Fibroblast of upper back skin (primary cell): ENCODE results near the gene CD6.

Experiments
- DNase-seq: peaks from one replicate; pipeline ENCODE4 v3.0.0-alpha.2; 2013

CD6 gene

GRCh38 chr11:61034704-61035525 lies 63.4 kb downstream of the CD6 start:
- no peak for DNase-seq

DNA sequence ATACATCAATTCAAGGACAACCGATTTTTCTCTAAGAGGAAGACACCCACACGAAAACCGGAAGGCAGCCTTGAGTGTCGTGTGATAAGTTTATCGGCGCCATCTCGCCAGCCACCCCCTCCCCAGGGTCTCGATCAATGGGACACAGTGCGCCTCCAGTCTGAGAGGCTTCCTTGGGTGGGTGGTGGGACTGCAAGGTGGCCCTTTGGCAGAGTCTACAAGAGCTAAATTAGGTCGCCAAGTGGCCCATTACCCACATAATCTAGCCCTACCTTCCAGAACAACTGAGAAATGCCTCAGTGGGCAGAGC lies 64.0 kb downstream of the CD6 start:
- no peak for DNase-seq

DNA sequence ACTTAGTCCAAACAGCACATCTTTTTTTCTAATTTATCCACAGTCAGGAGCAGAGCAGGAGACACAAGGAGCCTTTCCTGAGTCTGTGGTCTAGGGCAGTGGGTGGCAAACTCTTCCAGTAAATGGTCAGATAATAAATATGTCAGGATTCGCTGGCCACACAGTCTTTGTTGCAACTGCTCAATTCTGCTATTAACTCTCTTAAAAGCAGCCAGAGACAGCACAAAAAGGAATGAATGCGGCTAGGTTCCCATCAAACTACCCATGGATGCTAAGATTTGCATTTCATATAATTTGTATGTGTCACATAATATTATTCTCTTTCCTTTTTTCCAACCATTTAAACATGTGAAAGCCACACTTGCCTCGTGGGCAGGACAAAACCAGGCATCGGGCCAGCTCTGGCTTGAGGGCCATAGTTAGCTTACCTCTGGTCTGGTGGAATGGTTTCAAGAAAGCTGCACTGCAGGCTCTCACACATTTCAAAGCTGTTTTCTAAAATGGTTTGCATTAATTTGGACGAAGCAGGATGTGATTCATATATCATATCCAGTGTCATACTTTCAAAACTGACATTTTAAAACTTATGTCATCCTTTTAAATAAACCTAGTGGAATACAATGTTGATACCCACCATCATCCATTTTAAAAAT lies 66.1 kb downstream of the CD6 start:
- peak; percentile 44 for DNase-seq

DNA sequence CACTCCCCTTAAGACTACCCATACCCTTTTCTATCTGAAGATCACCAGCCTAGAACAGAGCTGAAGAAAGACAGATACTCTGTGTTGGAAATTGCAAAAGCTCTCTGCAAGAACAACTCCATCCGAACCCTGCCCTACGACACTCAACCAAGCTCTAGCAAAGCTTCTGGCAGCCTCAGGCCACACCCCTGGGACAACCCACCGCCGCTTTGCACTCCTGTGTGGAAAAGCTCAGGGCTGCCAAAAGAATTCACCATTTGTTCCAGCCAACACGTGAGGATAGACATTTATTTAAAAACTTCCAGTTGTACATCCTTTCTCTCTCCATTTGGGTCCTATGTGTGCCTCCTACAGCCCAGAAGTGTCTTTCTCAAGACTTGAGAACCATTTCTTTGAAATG lies 68.4 kb downstream of the CD6 start:
- DNase-seq: no peak

- peak; percentile 36 for DNase-seq
Measured at GRCh38 chr11:61041755-61042518, 70.5 kb downstream of the CD6 start.

- no peak for DNase-seq
Measured at GRCh38 chr11:61042537-61042936, 71.1 kb downstream of the CD6 start.

DNA sequence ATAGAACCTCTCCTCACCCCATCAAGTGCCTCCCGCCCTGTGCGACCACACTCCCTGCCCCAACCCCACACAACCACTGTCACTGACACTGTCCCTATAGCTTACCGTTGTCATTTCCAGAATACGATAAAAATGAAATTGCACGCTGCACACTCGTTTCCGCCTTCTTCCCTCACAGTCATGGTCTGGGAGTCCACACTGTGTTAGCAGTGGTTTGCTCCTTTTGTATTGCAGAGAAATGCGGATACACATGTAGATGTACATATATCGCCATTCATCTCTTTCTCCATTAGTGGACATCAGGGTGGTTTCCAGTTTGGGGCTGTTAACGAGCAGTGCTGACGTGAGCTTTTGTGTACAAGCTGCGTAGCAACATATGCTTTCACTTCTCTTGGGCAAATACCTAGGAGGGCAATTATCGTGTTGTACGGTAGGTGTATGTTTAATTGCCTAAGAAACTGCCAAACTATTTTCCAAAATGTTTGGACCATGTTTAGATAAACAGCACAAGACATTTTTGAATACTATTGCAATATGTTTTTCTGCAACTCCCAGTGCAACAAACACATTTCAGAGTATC lies 71.6 kb downstream of the CD6 start:
- DNase-seq: no peak

GRCh38 chr11:61045271-61045670 lies 73.8 kb downstream of the CD6 start:
- no peak for DNase-seq

DNA sequence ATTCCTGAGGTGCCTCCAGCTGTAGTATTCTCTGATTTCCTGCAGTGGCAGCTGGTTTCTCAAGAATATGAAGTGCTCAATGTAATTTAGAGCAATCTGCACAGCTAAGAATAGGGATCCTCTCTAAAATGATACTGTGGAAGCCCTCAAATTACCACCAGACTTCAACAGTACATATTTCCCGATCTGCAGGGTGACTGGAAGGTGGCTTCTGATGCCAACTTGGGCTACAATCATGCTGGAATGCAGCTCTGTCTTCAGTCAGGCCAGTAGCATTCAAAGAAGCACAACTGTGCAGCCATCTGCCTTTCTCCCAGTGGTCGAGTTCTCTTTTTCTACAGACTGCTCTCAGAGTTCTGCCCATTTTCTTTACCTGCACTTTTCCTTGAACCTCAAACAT lies 75.4 kb downstream of the CD6 start:
- no peak for DNase-seq

GRCh38 chr11:61048368-61049062 lies 77.0 kb downstream of the CD6 start:
- DNase-seq: no peak

GRCh38 chr11:61049063-61049377 lies 77.5 kb downstream of the CD6 start:
- DNase-seq: no peak

GRCh38 chr11:61049859-61050258 lies 78.4 kb downstream of the CD6 start:
- DNase-seq: no peak

GRCh38 chr11:61052182-61052972 lies 80.9 kb downstream of the CD6 start:
- DNase-seq: no peak

- no peak for DNase-seq
Measured at GRCh38 chr11:61053191-61053590, 81.7 kb downstream of the CD6 start.

- no peak for DNase-seq
Measured at GRCh38 chr11:61054513-61054912, 83.0 kb downstream of the CD6 start.

- DNase-seq: no peak
Measured at GRCh38 chr11:61054927-61055562, 83.6 kb downstream of the CD6 start.

DNA sequence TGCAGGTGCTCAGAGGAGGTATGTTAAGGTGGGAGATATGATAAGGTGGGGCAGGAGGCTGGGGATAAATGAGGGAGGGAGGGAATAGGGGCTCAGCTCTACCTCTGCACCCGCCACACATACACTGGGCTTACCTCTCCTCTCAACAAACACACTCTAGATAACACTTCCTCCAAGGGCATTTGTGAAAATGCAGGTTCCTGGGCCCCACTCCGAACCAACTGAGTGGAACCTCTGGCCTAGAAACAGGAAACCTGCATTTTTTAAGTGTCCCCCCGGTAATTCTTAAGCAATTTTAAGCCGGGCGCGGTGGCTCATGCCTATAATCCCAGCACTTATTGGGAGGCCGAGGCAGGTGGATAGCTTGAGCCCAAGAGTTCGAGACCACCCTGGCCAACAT lies 84.3 kb downstream of the CD6 start:
- no peak for DNase-seq

DNA sequence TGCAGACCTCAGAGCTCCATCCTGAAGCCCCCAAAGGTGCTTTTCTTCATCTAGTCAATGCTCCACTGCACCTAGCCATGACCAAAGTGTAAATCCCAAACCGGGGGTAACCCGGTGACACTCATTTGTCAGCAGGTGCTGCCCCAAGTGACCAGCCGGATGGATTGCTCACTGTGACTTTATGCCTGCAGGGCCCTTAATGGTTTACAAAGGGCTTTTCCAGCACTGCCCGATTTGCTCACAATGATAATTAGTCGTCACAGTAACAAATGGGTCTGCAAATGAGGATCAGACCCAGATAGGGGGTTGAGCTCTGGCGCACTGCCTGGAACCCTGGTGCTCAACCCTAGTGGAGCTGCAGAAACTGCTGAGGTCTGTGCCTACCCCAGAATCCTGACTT lies 85.1 kb downstream of the CD6 start:
- no peak for DNase-seq

DNA sequence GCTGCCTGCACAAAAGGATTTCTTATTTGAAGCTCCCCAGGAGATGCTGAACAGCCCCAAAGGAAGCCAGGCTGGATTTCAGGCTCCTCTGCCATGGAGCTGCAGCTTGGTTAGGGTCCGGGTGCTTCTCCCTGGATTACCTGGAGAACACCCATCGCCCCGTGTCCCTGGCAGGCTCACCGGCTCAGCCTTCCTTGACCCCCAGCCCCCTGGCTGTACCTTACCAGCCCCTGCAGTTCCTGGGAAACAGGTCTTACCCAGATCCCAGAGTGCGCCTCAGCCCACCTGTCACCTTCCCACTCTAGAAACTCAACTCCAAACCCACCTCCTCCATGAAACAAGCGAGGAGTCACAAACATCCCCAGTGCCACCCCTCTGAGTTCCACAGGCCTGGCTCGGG lies 85.5 kb downstream of the CD6 start:
- DNase-seq: no peak

DNA sequence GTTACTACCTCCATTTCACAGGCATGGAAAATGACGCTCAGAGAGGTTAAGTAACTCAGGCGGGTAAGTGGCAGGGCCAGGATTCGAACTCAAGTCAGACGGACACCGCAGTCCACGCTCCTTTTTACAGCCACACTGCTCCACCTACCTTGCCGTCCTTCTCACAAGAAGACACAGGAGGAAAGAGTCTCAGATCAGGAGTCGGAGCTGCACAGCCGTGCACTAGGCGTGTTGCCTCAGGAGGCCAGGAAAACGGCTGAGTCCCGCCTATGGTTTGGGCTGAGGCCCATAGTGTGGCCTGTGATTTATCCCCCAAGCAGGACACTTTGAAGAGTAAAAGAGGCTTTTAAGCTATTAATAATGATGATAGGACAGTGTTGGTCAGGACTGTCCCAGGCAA lies 86.1 kb downstream of the CD6 start:
- DNase-seq: no peak

GRCh38 chr11:61058583-61059259 lies 87.2 kb downstream of the CD6 start:
- DNase-seq: no peak
